Muscle layer of colon (tissue), 2 donors: ENCODE results near the gene SEMA4A.
"Not testable (repeated sequence)": the region's sequence is repeated elsewhere in the genome, so short reads cannot be mapped to it uniquely, and the experiment has no call there.

Experiments
- H3K27ac ChIP-seq: one replicate; pipeline ENCODE4 v1.7.0; 2013; ENCODE audit warnings: low read depth, mild to moderate bottlenecking, low read length, moderate library complexity
- H3K27me3 ChIP-seq, 2 donors: one replicate each; pipeline ENCODE4 v1.7.0; 2013; ENCODE audit warnings: low read length in 2 of 2, mild to moderate bottlenecking in 2 of 2; ENCODE audit not compliant: insufficient read depth in 2 of 2, control insufficient read depth in 1 of 2
- H3K36me3 ChIP-seq: one replicate; pipeline ENCODE4 v1.7.0; 2013; ENCODE audit warnings: mild to moderate bottlenecking, low read length; ENCODE audit not compliant: insufficient read depth
- H3K4me1 ChIP-seq: one replicate; pipeline ENCODE4 v1.7.0; 2013; ENCODE audit warnings: mild to moderate bottlenecking, low read length; ENCODE audit not compliant: insufficient read depth
- H3K4me3 ChIP-seq, 2 donors: one replicate each; pipeline ENCODE4 v1.7.0; 2013; ENCODE audit warnings: low read length in 2 of 2, low read depth in 1 of 2, mild to moderate bottlenecking in 1 of 2, moderate library complexity in 1 of 2
- H3K9ac ChIP-seq: one replicate; pipeline ENCODE4 v1.7.0; 2013; ENCODE audit warnings: low read length
- H3K9me3 ChIP-seq: one replicate; pipeline ENCODE4 v1.7.0; 2013; ENCODE audit warnings: mild to moderate bottlenecking, low read length
- donor health status: abdominal sarcoma.
- donor health status: Adenocarcinoma of cecum.

SEMA4A gene

GRCh38 chr1:156213644-156213966 lies 60.2 kb downstream of the SEMA4A start:
- H3K36me3 ChIP-seq, result peaks cover 23% of the 10 kb centered on the region
- H3K9me3 ChIP-seq, result no peaks in the 10 kb centered on the region
- H3K4me3 ChIP-seq, result peak overlapping the region; percentile 80 to 83
- peaks cover 14% of the 10 kb centered on the region for H3K4me1 ChIP-seq
- H3K27me3 ChIP-seq, result no peaks in the 10 kb centered on the region
- H3K9ac ChIP-seq, result peak overlapping the region; percentile 96
- H3K27ac ChIP-seq, result peak overlapping the region; percentile 88

GRCh38 chr1:156214024-156214748 lies 60.8 kb downstream of the SEMA4A start:
- H3K27ac ChIP-seq, result no peak overlapping the region
- no peak overlapping the region for H3K4me3 ChIP-seq
- H3K27me3 ChIP-seq, result no peaks in the 10 kb centered on the region
- H3K9ac ChIP-seq, result peak overlapping the region; percentile 21
- peaks cover 22% of the 10 kb centered on the region for H3K36me3 ChIP-seq
- no peaks in the 10 kb centered on the region for H3K9me3 ChIP-seq
- peaks cover 14% of the 10 kb centered on the region for H3K4me1 ChIP-seq

GRCh38 chr1:156216361-156217086 lies 63.1 kb downstream of the SEMA4A start:
- H3K4me3 ChIP-seq, H3K9ac ChIP-seq, H3K27me3 ChIP-seq, H3K27ac ChIP-seq, H3K9me3 ChIP-seq: not testable (repeated sequence)
- H3K4me1 ChIP-seq, result peaks cover 14% of the 10 kb centered on the region
- peaks cover 11% of the 10 kb centered on the region for H3K36me3 ChIP-seq

- H3K9ac ChIP-seq, result no peak overlapping the region
- no peaks in the 10 kb centered on the region for H3K9me3 ChIP-seq
- H3K4me3 ChIP-seq, result no peak overlapping the region
- H3K36me3 ChIP-seq, result peaks cover 10% of the 10 kb centered on the region
- H3K27me3 ChIP-seq, result no peaks in the 10 kb centered on the region
- peaks cover 8% of the 10 kb centered on the region for H3K4me1 ChIP-seq
- H3K27ac ChIP-seq, result no peak overlapping the region
These were observed 64.5 kb downstream of the SEMA4A start for GRCh38 chr1:156217871-156218270.

GRCh38 chr1:156220226-156220625 lies 66.8 kb downstream of the SEMA4A start:
- H3K9ac ChIP-seq, result no peak overlapping the region
- H3K4me1 ChIP-seq, result no peaks in the 10 kb centered on the region
- no peaks in the 10 kb centered on the region for H3K27me3 ChIP-seq
- H3K36me3 ChIP-seq, result peaks cover 19% of the 10 kb centered on the region
- no peaks in the 10 kb centered on the region for H3K9me3 ChIP-seq
- H3K4me3 ChIP-seq, result no peak overlapping the region
- no peak overlapping the region for H3K27ac ChIP-seq

- peaks cover 26% of the 10 kb centered on the region for H3K36me3 ChIP-seq
- H3K27ac ChIP-seq, result no peak overlapping the region
- H3K9ac ChIP-seq, result no peak overlapping the region
- H3K4me3 ChIP-seq, result no peak overlapping the region
- no peaks in the 10 kb centered on the region for H3K9me3 ChIP-seq
- no peaks in the 10 kb centered on the region for H3K27me3 ChIP-seq
- no peaks in the 10 kb centered on the region for H3K4me1 ChIP-seq
These were observed 68.8 kb downstream of the SEMA4A start for GRCh38 chr1:156221986-156222692.

GRCh38 chr1:156225677-156226014 lies 72.3 kb downstream of the SEMA4A start:
- H3K4me3 ChIP-seq, result no peak overlapping the region
- peaks cover 8% of the 10 kb centered on the region for H3K4me1 ChIP-seq
- H3K27me3 ChIP-seq, result no peaks in the 10 kb centered on the region
- no peak overlapping the region for H3K27ac ChIP-seq
- H3K9ac ChIP-seq, result no peak overlapping the region
- H3K9me3 ChIP-seq, result no peaks in the 10 kb centered on the region
- peaks cover 32% of the 10 kb centered on the region for H3K36me3 ChIP-seq

GRCh38 chr1:156226116-156226538 lies 72.7 kb downstream of the SEMA4A start:
- H3K4me3 ChIP-seq, result no peak overlapping the region
- no peak overlapping the region for H3K27ac ChIP-seq
- H3K9me3 ChIP-seq, result no peaks in the 10 kb centered on the region
- H3K27me3 ChIP-seq, result no peaks in the 10 kb centered on the region
- no peak overlapping the region for H3K9ac ChIP-seq
- H3K36me3 ChIP-seq, result peaks cover 28% of the 10 kb centered on the region
- H3K4me1 ChIP-seq, result peaks cover 8% of the 10 kb centered on the region

GRCh38 chr1:156226782-156227181 lies 73.4 kb downstream of the SEMA4A start:
- Histone ChIP-seq H3K27ac (no peak overlapping the region), H3K36me3 (peaks cover 23% of the 10 kb centered on the region), H3K27me3 (no peaks in the 10 kb centered on the region), H3K9ac (no peak overlapping the region), H3K4me1 (peaks cover 8% of the 10 kb centered on the region), H3K4me3 (no peak overlapping the region), H3K9me3 (no peaks in the 10 kb centered on the region)
